KMS-11 (cell line): ENCODE data around the gene RPS15A.

Source experiments
- H2AFZ ChIP-seq: fragments of 200-600 bp; sonication (generic); 2 replicates; pipeline ENCODE4 v1.6.1; 2016; ENCODE audit warnings: antibody characterized with exemption, mixed run types, low read depth
- H3K27ac ChIP-seq: fragments of 200-600 bp; sonication (generic); 2 replicates; pipeline ENCODE4 v1.6.1; 2016; ENCODE audit warnings: mild to moderate bottlenecking, mixed run types
- H3K27me3 ChIP-seq: fragments of 200-600 bp; sonication (generic); 2 replicates; pipeline ENCODE4 v1.6.1; 2017; ENCODE audit warnings: mild to moderate bottlenecking, low read depth, mixed run types, moderate library complexity; ENCODE audit not compliant: insufficient read depth
- H3K36me3 ChIP-seq: fragments of 200-600 bp; sonication (generic); 2 replicates; pipeline ENCODE4 v1.6.1; 2017; ENCODE audit warnings: mild to moderate bottlenecking, mixed run types; ENCODE audit not compliant: insufficient read depth
- H3K4me1 ChIP-seq: fragments of 200-600 bp; sonication (generic); 2 replicates; pipeline ENCODE4 v1.6.1; 2016; ENCODE audit warnings: mild to moderate bottlenecking, low read depth, mixed run types; ENCODE audit not compliant: poor library complexity, severe bottlenecking
- H3K4me2 ChIP-seq: fragments of 200-600 bp; sonication (generic); 2 replicates; pipeline ENCODE4 v1.7.0; 2016; ENCODE audit warnings: mild to moderate bottlenecking, mixed run types
- H3K4me3 ChIP-seq: fragments of 200-600 bp; sonication (generic); IDR thresholded peaks from 2 replicates; pipeline ENCODE4 v1.6.1; 2017; ENCODE audit warnings: low read depth, low read length, mixed read lengths; ENCODE audit not compliant: insufficient read depth
- H3K79me2 ChIP-seq: fragments of 200-600 bp; sonication (generic); 2 replicates; pipeline ENCODE4 v1.6.1; 2016; ENCODE audit warnings: low read depth, mixed run types; ENCODE audit not compliant: insufficient read depth
- H3K9ac ChIP-seq: fragments of 200-600 bp; sonication (generic); 2 replicates; pipeline ENCODE4 v1.6.1; 2016; ENCODE audit warnings: mild to moderate bottlenecking, mixed run types
- H4K20me1 ChIP-seq: fragments of 200-600 bp; sonication (generic); 2 replicates; pipeline ENCODE4 v1.6.1; 2016; ENCODE audit warnings: mild to moderate bottlenecking, mixed run types; ENCODE audit not compliant: insufficient read depth
- TF ChIP-seq, protein P1 (sequence below): fragments of 200-600 bp; sonication (generic); conservative IDR thresholded peaks from 2 replicates; pipeline ENCODE4 v1.6.1; 2017; ENCODE audit warnings: low read depth, mild to moderate bottlenecking, antibody characterized with exemption, low read length, moderate library complexity, mixed read lengths

Gene RPS15A

DNA sequence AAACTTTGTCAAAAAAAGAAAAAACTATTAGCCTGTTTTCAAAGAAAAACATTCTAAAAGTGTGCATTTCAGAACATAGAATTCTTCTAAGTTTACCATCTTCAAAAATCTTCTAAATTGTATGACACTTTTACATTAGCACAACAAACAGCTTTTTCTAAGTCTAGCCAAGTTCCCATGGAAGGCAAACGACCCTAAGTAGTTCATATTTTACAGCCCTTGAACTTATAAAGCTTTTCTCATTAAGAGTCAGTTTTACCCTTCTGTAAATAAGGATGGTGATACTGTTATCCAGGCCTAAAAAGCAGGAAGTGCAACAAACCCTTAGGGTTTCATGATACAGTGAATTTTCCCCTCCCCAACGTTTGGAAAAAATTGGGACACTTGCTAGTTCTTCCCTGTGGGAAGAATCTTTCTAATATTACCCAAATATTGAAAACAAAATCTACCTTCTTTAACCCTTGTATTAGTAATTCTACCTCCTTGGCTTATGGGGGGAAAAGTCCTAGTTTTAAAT is 15.2 kb upstream of the RPS15A start:
- H2AFZ ChIP-seq = no peak overlapping the region
- TF ChIP-seq, protein P1, sequence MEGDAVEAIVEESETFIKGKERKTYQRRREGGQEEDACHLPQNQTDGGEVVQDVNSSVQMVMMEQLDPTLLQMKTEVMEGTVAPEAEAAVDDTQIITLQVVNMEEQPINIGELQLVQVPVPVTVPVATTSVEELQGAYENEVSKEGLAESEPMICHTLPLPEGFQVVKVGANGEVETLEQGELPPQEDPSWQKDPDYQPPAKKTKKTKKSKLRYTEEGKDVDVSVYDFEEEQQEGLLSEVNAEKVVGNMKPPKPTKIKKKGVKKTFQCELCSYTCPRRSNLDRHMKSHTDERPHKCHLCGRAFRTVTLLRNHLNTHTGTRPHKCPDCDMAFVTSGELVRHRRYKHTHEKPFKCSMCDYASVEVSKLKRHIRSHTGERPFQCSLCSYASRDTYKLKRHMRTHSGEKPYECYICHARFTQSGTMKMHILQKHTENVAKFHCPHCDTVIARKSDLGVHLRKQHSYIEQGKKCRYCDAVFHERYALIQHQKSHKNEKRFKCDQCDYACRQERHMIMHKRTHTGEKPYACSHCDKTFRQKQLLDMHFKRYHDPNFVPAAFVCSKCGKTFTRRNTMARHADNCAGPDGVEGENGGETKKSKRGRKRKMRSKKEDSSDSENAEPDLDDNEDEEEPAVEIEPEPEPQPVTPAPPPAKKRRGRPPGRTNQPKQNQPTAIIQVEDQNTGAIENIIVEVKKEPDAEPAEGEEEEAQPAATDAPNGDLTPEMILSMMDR = no peak
- no peak overlapping the region for H3K4me3 ChIP-seq
- no peaks in the 10 kb centered on the region; the same call in 1 of the 2 replicates for H4K20me1 ChIP-seq
- no peak overlapping the region for H3K27ac ChIP-seq
- no peaks in the 10 kb centered on the region for H3K27me3 ChIP-seq
- H3K4me1 ChIP-seq = peaks cover 12% of the 10 kb centered on the region
- peaks cover 8% of the 10 kb centered on the region; the same call in 1 of the 2 replicates for H3K36me3 ChIP-seq
- H3K9ac ChIP-seq = no peak overlapping the region
- H3K79me2 ChIP-seq = peaks cover 9% of the 10 kb centered on the region
- no peak overlapping the region for H3K4me2 ChIP-seq

GRCh38 chr16:18804540-18804939 is 14.4 kb upstream of the RPS15A start:
- Histone ChIP-seq H2AFZ (no peak overlapping the region), H3K36me3 (peaks cover 5% of the 10 kb centered on the region; the same call in 1 of the 2 replicates), H3K4me3 (no peak overlapping the region), H4K20me1 (no peaks in the 10 kb centered on the region; the same call in 1 of the 2 replicates), H3K9ac (no peak overlapping the region), H3K79me2 (peaks cover 16% of the 10 kb centered on the region), H3K27me3 (no peaks in the 10 kb centered on the region), H3K27ac (peak overlapping the region; percentile 4; the same call in 1 of the 2 replicates), H3K4me1 (peaks cover 16% of the 10 kb centered on the region), H3K4me2 (no peak overlapping the region)
- TF ChIP-seq, protein P1 = no peak

DNA sequence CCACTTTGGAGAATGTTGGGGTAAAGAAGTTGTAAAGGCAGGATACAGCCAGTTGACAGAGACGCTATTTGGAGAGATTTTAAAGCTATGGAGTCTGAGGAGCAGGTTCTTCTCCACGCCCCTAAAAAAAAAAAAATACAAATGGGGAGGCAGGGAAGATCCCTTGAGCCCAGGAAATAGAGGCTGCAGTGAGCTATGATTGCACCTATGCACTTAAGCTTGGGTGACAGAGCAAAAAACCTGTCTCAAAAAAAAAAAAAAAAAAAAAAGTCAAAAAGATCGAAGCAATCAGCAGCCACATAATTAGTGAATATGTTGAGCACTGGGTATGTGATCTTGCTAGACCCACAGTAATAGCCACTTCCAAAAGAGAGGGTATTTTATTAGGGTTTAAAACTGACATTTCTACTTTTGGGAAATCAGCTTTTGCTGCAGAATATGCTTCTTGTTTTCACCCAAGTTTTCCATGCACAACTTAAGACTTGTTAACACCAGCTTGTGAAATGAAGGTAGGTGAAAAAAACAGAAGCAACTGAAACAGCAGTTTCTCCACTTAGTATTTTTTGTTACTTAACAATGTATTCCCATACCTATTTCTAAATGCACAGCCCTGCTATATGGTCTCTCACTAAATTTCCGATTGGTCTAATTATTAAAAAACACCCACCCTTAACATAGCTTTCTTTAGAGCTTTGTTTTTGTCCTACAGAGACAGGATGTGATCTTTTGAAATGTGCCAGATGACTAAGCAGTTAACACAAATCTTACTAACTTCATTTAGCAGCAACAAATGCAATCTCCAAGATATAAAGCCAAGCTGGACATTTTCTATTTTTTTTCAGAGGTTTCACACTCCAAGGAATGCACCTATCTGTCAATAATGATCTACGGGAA is 13.7 kb upstream of the RPS15A start:
- H3K4me2 ChIP-seq = no peak overlapping the region
- no peak overlapping the region for H3K4me3 ChIP-seq
- 0 out of 2 replicates have a peak, but pooled peaks cover under 1% of the 10 kb centered on the region for H4K20me1 ChIP-seq
- H3K4me1 ChIP-seq = peaks cover 24% of the 10 kb centered on the region
- H3K79me2 ChIP-seq = peaks cover 24% of the 10 kb centered on the region
- H2AFZ ChIP-seq = no peak overlapping the region
- no peaks in the 10 kb centered on the region; the same call in 1 of the 2 replicates for H3K36me3 ChIP-seq
- H3K27me3 ChIP-seq = no peaks in the 10 kb centered on the region
- no peak overlapping the region for H3K9ac ChIP-seq
- TF ChIP-seq, protein P1 = no peak
- H3K27ac ChIP-seq = peak overlapping the region; percentile 4; the same call in 1 of the 2 replicates

DNA sequence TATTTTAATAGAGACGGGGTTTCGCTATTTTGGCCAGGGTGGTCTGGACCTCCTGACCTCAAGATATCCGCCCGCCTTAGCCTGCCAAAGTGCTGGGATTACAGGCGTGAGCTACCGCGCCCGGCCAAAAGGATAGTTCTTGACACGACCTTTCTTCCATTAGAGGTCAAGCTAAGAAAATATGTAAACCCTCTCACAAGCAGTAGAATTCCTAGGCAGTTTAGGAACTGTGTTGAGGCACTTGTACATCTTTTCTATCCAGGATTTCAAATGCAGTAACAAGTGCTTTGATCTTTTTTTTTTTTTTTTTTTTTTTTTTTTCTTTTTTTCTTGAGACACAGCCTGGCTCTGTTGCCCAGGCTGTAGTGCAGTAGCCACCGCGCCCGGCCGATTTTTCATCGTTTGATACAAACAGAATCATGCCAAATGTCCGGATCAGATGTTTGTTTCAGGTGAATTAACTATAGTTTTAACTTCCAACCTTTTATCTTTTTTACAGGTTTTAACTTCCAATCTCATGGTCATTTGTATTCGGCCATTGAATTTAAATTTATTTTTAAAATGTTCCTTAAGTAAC is 12.7 kb upstream of the RPS15A start:
- TF ChIP-seq, protein P1 = no peak
- Histone ChIP-seq H4K20me1 (0 out of 2 replicates have a peak, but pooled peaks cover 3% of the 10 kb centered on the region), H3K4me2 (no peak overlapping the region), H3K79me2 (peaks cover 31% of the 10 kb centered on the region), H3K4me1 (peaks cover 29% of the 10 kb centered on the region), H3K9ac (no peak overlapping the region), H3K36me3 (no peaks in the 10 kb centered on the region), H2AFZ (no peak overlapping the region), H3K4me3 (no peak overlapping the region), H3K27ac (no peak overlapping the region), H3K27me3 (no peaks in the 10 kb centered on the region)
